HG02943 (cell line): ENCODE results near the gene FBXO3.
A peak's percentile ranks its signal among the peaks of the same experiment; 100 is the strongest.
"Not testable (repeated sequence)": the region's sequence is repeated elsewhere in the genome, so short reads cannot be mapped to it uniquely, and the experiment has no call there.

ENCODE experiments used
- ATAC-seq: cut with Tn5 transposase; IDR thresholded peaks from one replicate; pipeline ENCODE4 v1.9.1; 2021; ENCODE audit warnings: mild to moderate bottlenecking, low read depth, moderate library complexity; ENCODE audit not compliant: unreplicated experiment

Gene FBXO3

GRCh38 chr11:33773987-33774735 lies at the start of gene FBXO3:
Gene FBXO3 (minus strand): TSS chr11:33774520. CDS start chr11:33774497, 23 bp downstream.
- ATAC-seq = peak; percentile 62

DNA sequence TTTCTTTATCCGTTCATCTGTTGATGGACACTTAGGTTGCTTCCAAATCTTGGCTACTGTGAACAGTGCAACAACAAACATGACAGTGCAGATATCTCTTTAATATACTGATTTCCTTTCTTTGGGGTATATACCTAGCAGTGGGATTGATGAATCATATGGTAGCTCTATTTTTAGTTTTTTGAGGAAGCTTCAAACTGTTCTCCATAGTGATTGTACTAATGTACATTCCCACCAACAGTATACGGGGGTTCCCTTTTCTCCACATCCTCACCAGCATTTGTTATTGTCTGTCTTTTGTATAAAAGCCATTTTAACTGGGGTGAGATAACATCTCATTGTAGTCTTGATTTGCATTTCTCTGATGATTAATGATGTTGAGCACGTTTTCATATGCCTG lies 48.7 kb upstream of the FBXO3 start:
- not testable (repeated sequence) for ATAC-seq

GRCh38 chr11:33819278-33820035 lies 45.1 kb upstream of the FBXO3 start:
- ATAC-seq = no peak

DNA sequence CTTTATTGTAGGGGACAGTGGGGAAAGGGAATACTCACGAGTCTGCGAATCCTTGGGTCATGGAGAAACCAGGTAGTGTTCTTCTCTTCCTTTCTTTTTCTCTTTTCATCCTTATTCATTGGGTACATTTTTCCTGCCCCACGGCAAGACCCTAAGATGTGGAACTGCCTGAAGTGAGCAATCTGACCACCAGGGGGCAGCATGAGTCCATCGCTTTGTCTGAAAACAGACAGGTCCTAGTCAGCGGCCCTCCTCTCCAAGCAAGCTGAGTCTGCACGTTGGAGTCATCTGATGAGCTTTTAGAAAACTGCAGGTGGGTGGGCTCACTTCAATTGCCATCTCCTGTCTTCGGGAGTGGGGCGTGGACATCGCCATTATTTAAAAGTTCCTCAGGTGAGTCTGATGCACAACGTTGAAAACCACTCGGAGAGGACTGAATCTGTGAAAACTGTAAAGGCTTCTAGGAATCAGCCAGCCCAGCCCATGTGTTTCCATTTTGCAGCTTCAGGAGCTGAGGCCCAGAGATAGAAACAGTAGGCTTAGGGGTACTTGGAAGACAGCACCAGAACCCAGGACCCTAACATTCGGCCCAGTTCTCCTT lies 34.0 kb upstream of the FBXO3 start:
- peak; percentile 73 for ATAC-seq

- no peak for ATAC-seq
These were observed 30.2 kb upstream of the FBXO3 start for GRCh38 chr11:33804471-33804870.

DNA sequence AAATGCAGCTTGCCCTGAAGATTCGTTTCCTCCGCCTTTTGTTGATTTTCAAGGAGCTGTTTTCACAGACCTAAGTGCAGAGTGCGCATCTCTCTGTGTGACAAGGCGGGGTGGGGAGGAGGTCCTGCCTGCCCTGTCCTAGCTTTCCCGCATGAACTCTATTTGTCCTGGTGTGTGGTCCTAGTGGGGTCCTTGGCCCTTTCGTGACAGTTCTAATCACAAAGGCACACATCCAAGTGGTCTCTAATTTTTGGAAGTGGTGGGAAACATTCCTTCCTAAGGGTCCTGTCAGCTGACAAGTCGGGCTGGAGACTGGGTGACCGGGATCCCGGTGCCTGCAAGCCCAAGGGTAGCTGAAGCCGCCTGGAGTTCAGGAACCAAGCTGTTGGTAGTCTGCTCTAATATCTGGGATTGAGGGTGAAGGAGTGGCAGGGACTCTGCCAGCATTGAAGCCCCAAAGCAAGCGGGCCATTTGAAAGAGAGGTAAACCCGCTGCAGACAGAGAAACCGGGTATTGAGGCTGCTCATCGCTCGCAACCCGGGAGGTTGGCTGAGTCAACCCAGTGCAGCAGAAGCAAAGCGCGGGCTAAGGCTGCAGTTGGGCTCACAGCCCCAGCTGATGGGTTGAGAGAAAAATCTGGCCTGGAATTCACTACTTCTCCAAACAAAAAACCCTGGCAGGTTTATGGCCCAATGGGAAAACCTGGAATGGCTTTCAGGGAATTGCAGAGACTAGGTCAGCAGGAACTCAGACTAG lies 28.1 kb upstream of the FBXO3 start:
- ATAC-seq = no peak

GRCh38 chr11:33801821-33802193 lies 27.5 kb upstream of the FBXO3 start:
- ATAC-seq = no peak

GRCh38 chr11:33797879-33798278 lies 23.6 kb upstream of the FBXO3 start:
- no peak for ATAC-seq

DNA sequence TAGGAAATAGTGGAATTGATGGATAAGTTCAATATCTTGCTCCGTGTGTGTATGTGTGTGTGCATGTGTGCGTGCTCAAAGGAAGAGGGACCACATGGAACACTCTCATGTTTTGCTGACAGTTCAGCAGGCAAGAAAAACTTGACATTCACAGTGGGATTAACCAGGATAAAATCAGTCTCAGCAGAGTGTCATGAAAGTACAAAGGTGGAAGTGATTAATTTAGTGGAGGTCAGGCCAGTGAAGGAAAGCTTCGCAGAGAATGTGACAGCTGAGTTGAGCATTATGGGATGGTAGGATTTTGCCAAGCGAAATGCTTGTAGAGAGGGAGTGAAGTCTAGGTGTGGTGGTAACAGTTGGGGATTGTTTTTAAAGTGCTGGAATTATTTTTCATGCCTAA lies 15.7 kb upstream of the FBXO3 start:
- no peak for ATAC-seq

- ATAC-seq = not testable (repeated sequence)
These were observed 13.8 kb upstream of the FBXO3 start for GRCh38 chr11:33788095-33788494.

- no peak for ATAC-seq
These were observed 12.8 kb upstream of the FBXO3 start for GRCh38 chr11:33787076-33787475.

DNA sequence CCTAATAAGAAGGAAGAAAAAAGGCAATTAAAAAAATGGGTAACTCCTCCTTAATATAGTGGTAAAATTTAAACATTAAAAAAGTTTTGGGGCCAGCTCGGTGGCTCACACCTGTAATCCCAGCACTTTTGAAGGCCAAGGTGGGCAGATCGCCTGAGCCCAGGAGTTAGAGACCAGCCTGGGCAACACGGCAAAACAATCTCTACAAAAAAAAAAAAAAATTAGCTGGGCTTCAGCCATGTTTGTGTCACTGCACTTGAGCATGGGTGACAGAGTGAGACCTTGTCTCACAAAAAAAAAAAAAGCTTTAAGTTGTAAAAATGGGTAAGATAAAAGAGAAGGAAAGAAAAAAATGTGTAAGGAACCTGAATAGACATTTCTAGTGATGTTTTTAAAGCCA lies 11.3 kb upstream of the FBXO3 start:
- ATAC-seq = no peak

DNA sequence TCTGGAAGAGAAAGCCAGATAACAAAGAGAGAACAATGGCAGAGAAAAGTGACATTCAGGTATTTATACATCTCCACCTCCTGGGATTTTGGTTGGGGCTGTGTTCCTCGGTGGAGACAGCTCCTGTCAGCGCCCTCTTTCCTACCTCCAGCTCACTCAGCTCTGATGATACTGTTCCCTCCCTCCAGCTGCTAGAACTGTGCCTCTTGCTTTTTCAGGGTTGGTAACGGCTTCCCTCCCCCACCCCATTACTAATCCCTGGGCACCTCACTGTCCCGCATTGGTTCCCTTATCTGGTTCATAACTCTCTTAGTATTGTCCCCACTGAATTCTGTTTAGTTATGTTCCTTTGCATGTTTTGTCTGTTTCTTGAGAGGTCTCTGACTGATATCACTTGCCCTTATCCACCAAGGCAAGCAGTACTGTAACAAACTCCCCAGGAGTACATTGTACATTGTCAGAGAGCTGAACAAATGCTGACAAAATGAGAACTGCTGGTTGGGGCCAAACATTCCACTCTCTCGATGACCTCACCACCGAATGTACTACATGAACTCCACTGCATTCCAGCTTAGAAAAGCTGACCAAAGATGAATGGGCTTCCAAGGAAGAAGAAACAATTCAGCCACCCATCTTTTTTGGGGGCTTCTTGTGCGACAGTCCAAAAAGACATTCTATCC lies 5.7 kb upstream of the FBXO3 start:
- no peak for ATAC-seq

DNA sequence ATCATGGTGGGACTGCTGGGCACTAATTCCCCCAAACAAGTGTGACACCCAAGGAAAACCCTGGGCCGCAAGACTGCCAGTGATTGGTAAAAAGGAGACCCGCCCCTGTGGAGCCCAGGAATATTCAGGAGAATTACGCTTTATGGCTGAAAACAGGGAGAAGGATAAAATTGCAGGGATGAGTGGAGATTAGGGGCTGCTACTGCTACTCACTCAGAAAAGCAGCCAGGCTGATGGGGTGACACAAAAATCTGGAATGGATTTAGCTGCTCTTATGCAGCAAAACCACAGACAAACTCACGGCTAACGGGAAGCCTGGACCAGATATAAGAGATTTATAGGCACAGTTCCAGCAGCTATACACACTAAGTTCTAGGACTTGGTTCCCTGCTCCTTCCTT lies 4.4 kb upstream of the FBXO3 start:
- no peak for ATAC-seq

GRCh38 chr11:33777906-33778305 lies 3.6 kb upstream of the FBXO3 start:
- no peak for ATAC-seq

DNA sequence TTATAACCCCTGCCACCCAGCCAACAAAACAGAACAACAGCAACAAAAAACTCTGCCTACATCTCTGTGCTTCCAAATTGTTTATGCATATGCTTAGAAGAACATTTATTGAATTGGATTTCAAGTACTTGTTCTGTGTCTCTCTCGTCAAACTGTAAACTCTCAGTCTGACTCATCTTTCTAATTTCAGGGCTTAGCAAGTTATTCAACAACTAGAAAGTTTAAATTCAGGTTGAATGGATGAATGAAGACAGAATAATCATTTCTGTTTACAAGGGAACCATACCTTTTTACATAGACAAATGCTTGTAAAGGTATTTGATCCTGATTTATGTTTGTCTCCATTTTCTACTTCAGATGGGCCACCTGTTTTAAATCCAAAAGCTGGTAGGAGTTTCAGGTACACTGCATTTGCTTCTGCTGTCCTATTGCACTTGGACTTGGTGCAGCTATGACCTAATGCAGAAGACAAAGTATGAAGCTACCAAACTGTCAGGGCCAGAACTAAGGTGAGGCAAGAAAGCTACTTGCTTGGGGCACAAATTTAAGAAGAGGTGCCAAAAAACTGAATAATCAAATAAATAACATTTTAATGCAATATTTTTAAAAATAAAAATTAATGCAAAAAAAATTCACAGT lies 1.6 kb upstream of the FBXO3 start:
- ATAC-seq = peak; percentile 37

DNA sequence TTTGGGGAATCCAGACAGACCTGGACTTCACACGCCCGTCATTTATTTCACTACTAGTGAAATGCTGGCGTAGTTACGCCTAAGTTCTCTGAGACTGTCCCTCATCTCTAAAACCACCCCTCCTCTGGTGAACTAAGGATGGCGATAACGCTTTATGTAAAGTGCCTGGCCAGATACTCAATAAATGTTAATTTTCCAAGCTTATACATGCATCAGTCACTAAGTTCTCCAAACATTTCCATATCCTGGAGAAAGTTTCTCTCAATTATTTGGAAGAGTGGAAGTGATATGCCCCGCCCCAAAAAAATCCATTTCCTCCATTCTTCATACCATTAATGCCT lies 1.1 kb upstream of the FBXO3 start:
- ATAC-seq = no peak

DNA sequence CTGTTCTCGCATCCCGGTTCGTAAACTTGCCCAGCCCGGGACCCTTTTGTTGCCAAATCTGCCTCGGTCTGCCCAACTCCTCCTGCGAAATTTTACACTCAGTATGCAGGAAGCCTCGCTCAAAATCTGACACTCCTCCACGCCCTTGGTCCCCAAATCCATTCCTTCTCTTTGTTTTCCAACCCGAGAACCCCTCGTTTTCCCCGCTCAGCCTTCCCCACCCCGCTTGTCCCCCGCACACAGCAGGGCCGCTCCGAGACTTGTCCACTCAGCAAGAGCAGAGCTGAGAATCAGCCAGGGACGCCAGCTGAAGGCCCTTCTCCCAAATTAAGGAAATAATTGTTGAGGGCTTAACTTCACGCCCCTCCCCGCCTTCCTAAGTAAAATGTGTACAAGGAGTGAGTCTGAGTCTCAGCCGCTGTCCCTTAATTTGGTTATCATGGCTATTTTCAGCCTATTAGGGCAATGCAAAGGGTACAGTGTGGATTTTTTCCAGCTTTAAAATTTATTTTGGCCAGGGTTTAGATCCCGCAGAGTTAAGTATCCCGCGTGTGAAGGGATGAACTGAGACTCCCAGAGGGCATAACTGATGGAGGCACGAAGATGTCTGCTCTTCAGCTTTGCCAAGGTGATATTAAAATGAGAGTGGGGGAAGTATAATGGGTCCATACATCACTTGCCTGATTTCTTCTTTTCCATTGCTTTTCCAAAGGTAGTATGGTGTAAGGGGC lies 581 bp upstream of the FBXO3 start:
- ATAC-seq = no peak

GRCh38 chr11:33773404-33773986 lies 825 bp downstream of the FBXO3 start:
- no peak for ATAC-seq
